ENCODE results near the gene PEX7.
"Not testable (repeated sequence)": the region's sequence is repeated elsewhere in the genome, so short reads cannot be mapped to it uniquely, and the experiment has no call there.

The PEX7 gene

DNA sequence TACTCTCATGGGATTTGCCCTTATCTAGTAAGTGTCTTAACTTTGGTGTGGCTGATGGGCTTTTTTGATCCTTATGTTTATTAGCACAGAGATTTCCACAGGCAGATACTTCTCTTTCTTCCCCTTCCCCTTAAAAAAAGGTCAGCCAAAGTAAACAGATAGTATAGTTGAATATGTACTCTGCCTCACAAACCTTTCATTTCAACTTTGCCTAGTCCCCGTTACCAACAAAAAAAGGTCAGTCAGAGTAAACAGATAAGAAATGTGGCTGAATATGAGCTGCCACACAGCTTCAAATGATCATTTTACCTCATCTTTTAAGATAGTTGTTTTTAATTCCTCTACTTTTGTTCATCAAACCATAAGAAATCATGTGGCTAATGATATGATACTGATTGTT is 65.6 kb downstream of the PEX7 start:
- H3K4me3 ChIP-seq: no peak overlapping the region
- no peak overlapping the region for H3K27ac ChIP-seq

DNA sequence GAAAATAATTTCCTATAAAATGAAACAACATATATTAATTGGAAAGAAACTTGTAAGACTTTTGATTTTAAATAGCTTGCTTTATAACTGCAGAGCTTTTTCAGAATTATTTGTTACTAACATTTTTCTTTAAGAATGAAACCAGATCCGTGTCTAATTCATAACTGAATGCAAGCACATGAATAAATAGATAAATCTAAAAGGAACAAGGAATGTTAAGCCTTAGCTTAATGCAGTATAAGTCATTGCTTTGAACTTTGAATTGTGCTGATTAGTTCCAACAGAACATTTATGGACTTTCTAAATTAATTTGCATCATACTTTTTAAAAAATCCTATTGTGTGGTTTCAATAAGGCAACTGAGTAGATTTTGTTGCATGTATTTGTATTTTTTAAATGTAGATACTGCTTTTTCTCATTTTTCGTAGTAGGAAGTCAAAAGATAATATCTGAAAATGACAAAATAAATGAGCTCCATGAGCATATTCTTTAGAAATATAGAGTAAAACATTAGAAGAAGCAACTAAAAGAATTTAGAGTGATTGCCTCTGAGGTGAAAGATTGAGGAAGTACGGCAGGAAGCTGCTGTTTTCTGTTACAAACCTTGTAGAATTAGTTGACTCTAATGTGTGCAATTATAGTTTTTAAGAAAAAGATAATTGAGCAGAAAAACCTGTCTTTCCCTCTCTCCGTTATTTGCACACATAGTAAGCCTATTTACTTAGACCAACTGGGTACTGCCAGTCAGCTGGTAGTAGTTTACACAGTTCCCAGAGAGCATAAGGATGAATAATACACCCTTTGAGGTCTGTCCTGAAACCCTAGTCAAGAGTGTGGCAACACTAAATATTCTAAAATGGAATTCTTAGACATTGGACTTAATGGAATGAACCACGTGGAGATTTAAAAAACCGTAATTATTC is 67.1 kb downstream of the PEX7 start:
- H3K4me3 ChIP-seq: no peak overlapping the region
- no peak overlapping the region for H3K27ac ChIP-seq

DNA sequence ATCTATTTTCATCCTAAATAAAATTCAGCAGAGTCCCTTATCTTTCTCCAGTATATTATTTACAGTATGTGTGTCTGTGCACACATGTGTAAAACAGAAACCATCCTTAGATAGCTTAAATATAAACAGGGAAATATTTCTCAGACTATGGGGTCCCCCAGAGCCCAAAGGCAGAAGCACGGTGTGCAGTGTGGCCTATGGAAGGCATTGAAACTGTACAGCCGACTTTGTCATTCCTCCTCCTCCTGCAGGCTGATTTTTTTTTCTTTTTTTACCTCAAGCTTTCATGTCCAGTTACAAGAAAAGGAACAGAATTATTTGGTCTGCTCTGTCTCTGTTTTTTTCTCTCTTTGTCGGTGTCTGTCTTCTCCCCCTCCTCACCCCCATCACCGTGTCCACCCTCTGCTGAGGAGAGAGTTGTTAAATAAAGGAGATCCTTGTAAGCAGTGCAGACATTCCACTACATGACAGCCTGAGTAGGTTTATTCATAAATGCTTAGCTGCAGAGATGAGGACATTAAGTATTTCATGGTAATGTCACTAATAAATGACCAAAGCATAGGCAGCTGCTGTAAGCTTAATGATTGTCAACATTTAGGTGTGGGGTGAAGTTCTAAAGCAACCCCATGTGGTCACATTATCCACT is 67.9 kb downstream of the PEX7 start:
- Histone ChIP-seq H3K4me3 (no peak overlapping the region), H3K27ac (no peak overlapping the region)

DNA sequence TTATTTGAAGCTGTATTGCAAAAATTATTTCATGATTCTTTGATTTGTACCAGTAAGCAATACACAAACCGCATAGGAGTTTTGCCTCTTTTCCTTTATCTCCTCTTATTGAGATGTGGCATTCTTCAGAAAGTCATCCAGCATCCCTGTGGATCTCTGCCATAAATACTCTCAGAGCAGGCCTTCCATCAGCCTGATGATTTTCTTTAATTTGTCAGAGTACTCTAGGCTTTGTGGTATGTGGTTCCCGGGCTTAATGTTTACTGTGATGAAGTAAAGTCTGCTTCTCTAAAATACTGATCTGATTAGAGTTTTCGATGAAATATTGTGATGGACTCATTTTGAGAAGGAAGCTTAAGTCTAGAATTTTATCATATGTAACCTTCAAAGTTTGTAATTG is 68.6 kb downstream of the PEX7 start:
- no peak overlapping the region for H3K27ac ChIP-seq

DNA sequence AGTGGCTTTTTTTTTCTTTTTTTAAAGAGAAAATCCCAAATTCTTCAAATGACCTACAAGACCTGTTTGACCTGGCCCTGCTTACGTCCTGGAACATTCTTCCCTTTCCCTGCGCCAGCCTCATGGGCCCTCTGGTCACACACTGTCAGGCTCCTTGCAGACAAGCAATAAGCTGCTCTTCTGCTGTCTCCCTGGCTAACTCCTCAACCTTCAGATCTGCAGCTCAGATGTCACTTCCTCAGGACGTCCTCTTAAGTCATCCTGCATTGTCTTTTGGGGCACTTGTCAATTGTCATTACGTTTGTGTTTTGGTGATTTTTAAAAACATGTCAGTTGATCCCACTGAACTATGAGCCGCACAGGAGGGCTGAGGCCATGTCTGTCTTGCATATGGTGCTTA is 70.8 kb downstream of the PEX7 start:
- H3K4me3 ChIP-seq: no peak overlapping the region
- H3K27ac ChIP-seq: no peak overlapping the region

More for the DNA sequence above, 68.6 kb downstream of the PEX7 start:
- H3K4me3 ChIP-seq: no peak overlapping the region

DNA sequence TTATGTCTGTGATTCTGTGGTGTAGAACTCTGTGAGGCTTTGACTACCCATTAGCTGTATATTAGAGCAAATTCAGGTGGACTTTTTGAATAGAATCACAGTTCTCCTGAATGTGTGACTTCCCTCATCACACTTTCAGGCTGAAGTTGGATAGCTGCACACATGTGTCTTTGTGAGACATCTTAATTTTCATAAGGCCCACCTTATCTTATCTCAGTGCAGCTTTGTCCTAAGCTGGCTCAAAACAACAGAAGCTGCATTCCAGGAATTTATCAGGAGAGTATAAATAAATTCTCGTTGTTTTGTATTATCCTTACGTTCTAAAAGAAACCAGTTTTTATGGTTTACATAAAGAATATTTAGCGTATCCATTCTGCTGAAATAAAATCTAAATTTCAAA is 73.5 kb downstream of the PEX7 start:
- no peak overlapping the region for H3K27ac ChIP-seq
- no peak overlapping the region for H3K4me3 ChIP-seq

DNA sequence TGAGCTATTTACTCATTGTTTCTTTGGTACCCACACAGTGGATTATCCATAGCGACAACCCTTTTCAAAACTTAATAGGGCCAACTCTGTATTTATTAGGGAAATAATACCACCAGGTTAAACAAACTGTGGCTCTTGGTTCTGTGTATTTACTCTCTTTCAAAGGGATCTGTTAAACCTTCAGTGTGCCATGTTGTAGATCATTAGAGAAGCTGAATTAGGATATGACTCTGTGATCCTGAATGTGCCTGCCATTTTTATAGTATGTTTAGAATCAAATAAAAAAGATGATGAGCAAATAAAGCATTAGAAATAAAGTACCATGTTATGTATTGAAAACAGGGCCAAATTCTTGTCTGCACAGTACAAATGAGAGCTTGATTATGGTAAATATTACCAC is 74.7 kb downstream of the PEX7 start:
- H3K27ac ChIP-seq: no peak overlapping the region
- H3K4me3 ChIP-seq: no peak overlapping the region

DNA sequence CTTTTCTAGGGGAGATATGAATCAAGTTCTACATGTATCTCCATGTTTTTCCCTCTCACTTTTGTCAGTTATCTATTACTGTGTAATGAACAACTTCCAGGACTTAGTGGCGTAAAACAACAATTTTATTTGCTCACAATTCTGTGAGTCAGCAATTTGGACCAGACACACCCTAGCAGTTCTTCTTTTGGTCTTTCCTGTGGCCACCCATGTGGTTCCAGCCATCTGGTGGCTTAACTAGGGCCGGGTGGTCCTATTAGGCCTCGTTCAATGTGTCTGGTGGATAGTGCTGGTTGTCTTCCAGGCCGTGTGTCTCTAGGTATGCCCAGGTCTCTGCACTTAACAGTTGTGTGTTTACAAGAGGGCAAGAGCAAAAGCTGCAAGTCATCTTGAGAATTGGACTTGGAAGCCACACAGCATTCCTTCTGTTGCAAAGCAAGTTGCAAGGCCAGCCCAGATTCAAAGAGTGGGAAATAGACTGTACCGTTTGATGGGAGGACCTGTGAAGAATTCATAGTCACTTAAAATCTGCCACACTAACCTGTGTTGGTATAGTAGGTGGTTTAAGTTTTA is 78.9 kb downstream of the PEX7 start:
- Histone ChIP-seq H3K27ac (no peak overlapping the region), H3K4me3 (no peak overlapping the region)

DNA sequence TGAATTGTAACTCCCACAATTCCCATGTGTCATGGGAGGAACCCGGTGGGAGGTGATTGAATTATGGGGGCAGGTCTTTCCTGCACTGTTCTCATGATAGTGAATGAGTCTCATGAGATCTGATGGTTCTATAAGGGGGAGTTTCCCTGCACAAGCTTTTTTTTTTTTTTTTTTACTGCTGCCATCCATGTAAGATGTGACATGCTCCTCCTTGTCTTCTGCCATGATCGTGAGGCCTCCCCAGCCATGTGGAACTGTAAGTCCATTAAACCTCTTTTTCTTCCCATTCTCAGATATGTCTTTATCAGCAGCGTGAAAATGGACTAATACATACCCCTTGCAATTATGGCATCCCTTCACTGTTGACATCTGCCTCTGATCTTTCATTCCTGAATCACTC is 82.1 kb downstream of the PEX7 start:
- H3K4me3 ChIP-seq, H3K27ac ChIP-seq: not testable (repeated sequence)

DNA sequence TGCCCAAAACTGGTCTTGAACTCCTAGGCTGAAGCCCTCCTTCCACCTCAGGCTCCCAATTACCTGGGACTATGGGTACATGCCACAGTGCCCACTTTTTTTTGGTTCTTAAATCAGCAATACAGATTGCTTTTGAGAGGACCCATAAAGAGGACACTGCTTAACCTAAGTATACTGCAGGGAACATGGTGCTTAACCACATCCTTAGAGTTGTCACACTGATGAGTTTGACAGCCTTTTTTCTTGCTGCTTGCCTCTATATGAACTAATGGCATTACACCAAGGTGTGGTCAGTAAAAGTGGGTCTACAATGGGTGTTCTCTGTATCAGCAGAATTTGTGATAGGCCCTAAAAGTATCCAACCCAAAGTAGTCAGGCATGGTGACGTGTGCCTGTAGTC is 92.6 kb downstream of the PEX7 start:
- H3K27ac ChIP-seq: no peak overlapping the region

DNA sequence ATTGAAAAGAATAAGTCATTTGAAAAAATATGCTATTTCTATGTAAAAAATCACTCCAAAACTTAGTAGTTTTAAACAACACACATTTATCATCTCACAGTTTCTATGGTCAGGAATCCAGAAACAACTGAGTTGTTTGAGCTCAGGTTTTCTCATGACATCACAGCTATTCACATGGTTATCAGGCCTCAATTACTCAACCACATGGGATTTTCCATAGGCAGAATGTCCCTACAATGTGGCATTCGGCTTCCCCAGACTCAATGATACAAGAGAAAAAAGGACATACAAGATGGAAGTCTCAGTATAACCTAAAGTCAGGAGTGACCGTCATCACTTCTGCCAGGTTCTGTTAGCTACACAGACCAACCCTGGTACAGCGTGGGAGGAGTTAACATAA is 96.3 kb downstream of the PEX7 start:
- no peak overlapping the region for H3K4me3 ChIP-seq
- no peak overlapping the region for H3K27ac ChIP-seq

More for the DNA sequence above, 92.6 kb downstream of the PEX7 start:
- H3K4me3 ChIP-seq: no peak overlapping the region

DNA sequence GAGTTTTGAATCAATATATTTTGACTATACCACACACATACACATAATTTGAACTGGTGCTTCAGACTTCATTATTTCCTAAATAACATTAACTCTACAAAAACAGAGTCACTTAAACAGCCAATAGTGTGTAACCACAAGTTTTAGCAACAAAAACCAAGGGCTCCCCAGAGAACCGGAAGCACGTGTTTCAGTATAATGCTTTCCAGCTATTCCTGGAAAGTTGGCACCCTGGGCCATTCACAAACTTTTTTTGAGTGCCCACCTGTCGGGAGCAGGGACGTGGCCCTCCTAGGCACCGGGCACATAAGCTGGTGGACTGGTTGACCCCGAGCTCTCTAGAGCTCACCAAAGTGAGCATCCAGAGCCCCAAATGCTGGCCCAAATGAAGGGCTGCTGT is 97.8 kb downstream of the PEX7 start:
- no peak overlapping the region for H3K4me3 ChIP-seq
- H3K27ac ChIP-seq: no peak overlapping the region

DNA sequence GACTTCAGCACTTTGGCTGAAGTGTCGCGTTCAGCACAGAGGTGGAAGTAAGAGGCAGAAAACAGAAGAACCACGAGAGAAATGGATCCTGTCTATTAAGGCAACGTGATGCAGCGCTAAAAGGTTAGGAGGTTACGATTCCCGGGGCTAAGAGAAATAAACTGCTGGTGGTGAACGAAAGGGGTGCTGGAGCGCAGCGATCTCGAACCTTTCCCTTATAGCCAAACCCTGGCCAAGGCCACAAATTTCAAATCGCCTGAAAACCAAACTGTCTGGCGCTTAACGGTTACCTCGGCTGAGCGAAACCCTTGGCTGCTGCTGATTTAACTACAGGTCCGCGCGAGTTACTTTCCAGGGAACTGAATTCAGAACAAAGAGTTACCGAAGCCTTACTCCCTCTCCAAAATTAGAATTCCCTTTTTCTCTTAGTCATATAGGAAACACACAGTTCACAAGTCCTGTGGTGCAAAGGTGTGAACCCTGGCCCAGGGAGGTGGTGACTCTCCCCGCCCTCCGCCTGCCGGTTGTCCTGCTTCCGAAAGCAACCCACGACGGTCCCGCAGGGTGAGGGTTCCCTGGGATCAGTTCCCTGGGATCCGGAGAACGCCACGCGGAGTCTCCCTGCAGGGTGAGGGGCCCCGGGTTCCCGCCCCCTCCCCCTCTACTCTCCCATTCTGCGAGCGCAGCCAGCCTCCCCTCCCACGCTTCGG is 98.4 kb downstream of the PEX7 start:
- peak overlapping the region; percentile 28 to 44 (median 38) for H3K4me3 ChIP-seq
- no peak overlapping the region for H3K27ac ChIP-seq

DNA sequence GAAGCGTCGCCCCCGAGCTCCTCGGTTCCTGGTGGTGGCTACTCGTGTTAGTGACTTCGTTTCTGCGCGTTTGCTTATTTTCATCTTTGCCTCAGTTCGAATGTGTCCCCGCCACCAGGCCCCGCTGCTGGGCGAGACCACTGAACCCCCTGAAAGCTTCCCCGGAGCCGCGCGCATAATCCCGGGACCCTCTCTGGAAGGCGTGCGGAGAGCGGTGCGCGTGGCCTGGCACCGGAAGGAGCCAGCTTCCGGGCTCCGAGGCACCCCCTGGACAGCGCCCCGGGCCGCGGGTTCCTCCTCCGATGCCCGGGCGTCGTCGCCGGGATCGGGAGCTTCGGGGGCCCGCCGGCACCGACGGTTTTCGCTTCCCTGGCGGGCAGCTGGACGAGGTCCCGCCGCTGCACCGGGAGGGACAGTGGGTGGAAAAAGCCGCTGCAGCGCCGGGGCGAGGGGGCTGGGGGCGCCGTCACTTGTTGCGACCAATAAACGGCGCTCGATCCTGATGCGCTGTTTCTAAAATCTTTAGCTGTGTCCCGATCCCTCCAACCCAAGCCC is 99.1 kb downstream of the PEX7 start:
- Histone ChIP-seq H3K4me3 (peak overlapping the region; percentile 28 to 44 (median 38)), H3K27ac (no peak overlapping the region)

DNA sequence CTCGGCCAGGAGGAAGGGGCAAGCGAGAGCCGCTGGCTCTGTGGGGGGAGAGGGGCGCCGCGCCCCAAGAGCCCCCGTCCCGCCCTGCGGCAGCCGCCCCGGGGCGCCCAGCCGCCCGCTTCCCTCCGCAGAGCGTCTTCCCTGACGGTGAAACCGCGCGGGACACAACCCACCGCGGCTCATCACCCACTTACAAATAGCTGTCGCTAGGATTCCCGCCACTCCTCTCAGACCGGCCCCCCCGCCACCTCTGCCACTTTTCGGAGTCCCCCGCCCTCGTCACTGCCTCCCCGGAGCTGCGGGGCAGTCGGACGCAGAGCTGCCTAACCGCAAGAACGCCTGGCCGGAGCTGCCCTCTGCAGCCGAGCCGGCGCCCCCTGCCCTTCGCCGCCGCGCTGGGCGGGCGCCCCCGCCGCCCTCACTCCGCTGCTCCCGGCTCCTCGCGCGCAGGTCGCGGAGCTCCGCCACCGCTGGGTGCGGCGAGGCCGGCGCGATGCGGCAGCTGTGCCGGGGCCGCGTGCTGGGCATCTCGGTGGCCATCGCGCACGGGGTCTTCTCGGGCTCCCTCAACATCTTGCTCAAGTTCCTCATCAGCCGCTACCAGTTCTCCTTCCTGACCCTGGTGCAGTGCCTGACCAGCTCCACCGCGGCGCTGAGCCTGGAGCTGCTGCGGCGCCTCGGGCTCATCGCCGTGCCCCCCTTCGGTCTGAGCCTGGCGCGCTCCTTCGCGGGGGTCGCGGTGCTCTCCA is 99.7 kb downstream of the PEX7 start, which contains the start of gene SLC35D3:
TSS of gene SLC35D3 (plus strand) at position 366 of the 749 bp plus-strand sequence. CDS start at position 494, 128 bp downstream.
- peak within 1 kb of the TSS; percentile 28 to 44 (median 38) for H3K4me3 ChIP-seq
- H3K27ac ChIP-seq: no peak within 1 kb of the TSS

DNA sequence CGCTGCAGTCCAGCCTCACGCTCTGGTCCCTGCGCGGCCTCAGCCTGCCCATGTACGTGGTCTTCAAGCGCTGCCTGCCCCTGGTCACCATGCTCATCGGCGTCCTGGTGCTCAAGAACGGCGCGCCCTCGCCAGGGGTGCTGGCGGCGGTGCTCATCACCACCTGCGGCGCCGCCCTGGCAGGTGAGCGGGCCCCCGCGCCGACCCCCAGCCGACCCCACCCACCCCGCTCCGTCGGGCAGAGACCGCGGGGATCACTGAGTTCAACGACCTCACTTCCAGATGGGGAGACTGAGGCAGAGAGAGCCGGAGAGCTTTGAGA is 100.3 kb downstream of the PEX7 start:
- Histone ChIP-seq H3K27ac (no peak overlapping the region), H3K4me3 (peak overlapping the region; percentile 28 to 44 (median 38))

DNA sequence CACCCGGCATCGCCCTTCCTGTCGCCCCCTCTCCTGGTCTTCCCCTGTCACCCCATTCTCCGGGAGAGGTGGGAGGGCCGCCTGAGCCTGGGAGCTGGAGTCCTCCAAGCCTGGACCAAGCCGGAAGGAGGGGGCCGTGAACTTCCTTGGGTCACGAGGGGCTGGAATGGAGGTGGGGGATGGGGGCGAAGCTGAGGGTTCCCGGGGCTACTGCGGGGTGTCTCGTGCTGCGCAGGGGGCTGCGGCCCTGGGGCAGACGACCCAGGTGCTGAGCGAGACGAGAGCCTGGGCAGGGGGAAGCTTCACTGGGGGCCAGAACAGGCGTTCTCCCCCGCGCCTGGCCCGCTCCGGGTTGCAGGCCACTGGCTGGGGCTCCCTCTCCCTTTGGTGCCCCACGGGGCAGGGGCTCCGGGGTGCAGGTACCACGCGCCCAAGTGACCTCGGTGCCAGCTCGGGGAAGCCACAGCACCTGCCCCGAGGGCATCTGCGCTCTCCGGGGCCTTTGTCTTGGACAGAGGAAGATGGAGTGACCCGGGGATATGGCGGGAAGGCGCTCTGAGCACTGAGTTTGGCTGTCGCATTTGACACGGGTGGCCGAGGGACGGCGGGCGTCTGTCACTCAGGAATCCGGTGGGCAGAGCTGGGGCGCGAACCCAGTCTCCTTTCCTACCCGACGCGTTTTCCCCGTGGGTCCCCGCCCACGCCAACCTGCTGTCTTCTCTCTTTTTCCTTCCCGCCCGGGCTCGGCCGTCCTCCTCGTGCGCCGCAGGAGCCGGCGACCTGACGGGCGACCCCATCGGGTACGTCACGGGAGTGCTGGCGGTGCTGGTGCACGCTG is 100.9 kb downstream of the PEX7 start:
- peak overlapping the region in 1 of 7 experiments; percentile 3 for H3K4me3 ChIP-seq

DNA sequence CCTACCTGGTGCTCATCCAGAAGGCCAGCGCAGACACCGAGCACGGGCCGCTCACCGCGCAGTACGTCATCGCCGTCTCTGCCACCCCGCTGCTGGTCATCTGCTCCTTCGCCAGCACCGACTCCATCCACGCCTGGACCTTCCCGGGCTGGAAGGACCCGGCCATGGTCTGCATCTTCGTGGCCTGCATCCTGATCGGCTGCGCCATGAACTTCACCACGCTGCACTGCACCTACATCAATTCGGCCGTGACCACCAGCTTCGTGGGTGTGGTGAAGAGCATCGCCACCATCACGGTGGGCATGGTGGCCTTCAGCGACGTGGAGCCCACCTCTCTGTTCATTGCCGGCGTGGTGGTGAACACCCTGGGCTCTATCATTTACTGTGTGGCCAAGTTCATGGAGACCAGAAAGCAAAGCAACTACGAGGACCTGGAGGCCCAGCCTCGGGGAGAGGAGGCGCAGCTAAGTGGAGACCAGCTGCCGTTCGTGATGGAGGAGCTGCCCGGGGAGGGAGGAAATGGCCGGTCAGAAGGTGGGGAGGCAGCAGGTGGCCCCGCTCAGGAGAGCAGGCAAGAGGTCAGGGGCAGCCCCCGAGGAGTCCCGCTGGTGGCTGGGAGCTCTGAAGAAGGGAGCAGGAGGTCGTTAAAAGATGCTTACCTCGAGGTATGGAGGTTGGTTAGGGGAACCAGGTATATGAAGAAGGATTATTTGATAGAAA is 101.7 kb downstream of the PEX7 start:
- H3K27ac ChIP-seq: no peak overlapping the region

More for the DNA sequence above, 100.9 kb downstream of the PEX7 start:
- H3K27ac ChIP-seq: no peak overlapping the region

More for the DNA sequence above, 101.7 kb downstream of the PEX7 start:
- no peak overlapping the region for H3K4me3 ChIP-seq

Measured in skin epidermis (tissue), 12 donors.